T-helper 1 cell (primary cell): ENCODE measurements around the gene LYRM2.

ENCODE experiments used
- DNase-seq, 5 donors: peaks; one replicate each; pipeline ENCODE4 v3.0.0-alpha.2; 2012 to 2020

LYRM2 gene

GRCh38 chr6:89590133-89590532 lies 48.4 kb downstream of the LYRM2 start:
- DNase-seq = no peak

- no peak for DNase-seq
These were observed 49.1 kb downstream of the LYRM2 start for GRCh38 chr6:89589297-89590025.

- no peak for DNase-seq
These were observed 53.4 kb downstream of the LYRM2 start for GRCh38 chr6:89585154-89585553.

- no peak for DNase-seq
These were observed 54.0 kb downstream of the LYRM2 start for GRCh38 chr6:89584539-89584938.

- DNase-seq = no peak
These were observed 55.0 kb downstream of the LYRM2 start for GRCh38 chr6:89583559-89583958.

- no peak for DNase-seq
These were observed 55.8 kb downstream of the LYRM2 start for GRCh38 chr6:89582669-89583325.

GRCh38 chr6:89581689-89582088 lies 56.9 kb downstream of the LYRM2 start:
- no peak for DNase-seq

GRCh38 chr6:89580997-89581666 lies 57.4 kb downstream of the LYRM2 start:
- DNase-seq = no peak

GRCh38 chr6:89575562-89575960 lies 63.0 kb downstream of the LYRM2 start:
- no peak for DNase-seq

GRCh38 chr6:89574910-89575561 lies 63.5 kb downstream of the LYRM2 start:
- DNase-seq = no peak

GRCh38 chr6:89567630-89568390 lies 70.7 kb downstream of the LYRM2 start:
- no peak for DNase-seq

GRCh38 chr6:89566930-89567629 lies 71.5 kb downstream of the LYRM2 start:
- DNase-seq = no peak

- DNase-seq = no peak
These were observed 72.3 kb downstream of the LYRM2 start for GRCh38 chr6:89566008-89566800.

GRCh38 chr6:89564752-89565427 lies 73.7 kb downstream of the LYRM2 start:
- no peak for DNase-seq

- DNase-seq = no peak
These were observed 74.7 kb downstream of the LYRM2 start for GRCh38 chr6:89563866-89564265.

GRCh38 chr6:89562093-89562973 lies 76.2 kb downstream of the LYRM2 start:
- DNase-seq = no peak

GRCh38 chr6:89559487-89559886 lies 79.1 kb downstream of the LYRM2 start:
- no peak for DNase-seq

- no peak for DNase-seq
These were observed 82.7 kb downstream of the LYRM2 start for GRCh38 chr6:89555806-89556205.

- no peak for DNase-seq
These were observed 83.5 kb downstream of the LYRM2 start for GRCh38 chr6:89555031-89555430.

- no peak for DNase-seq
These were observed 84.4 kb downstream of the LYRM2 start for GRCh38 chr6:89554106-89554505.
